T-helper 9 cell (primary cell): Measurements from ENCODE around the gene LARGE2.
"Not testable (repeated sequence)": the region's sequence is repeated elsewhere in the genome, so short reads cannot be mapped to it uniquely, and the experiment has no call there.

Experiments
- DNase-seq: peaks from one replicate; pipeline ENCODE4 v3.0.0-alpha.2; 2020

The LARGE2 gene

GRCh38 chr11:45896422-45896984 is 26.0 kb upstream of the LARGE2 start:
- no peak for DNase-seq

GRCh38 chr11:45897556-45897955 is 24.9 kb upstream of the LARGE2 start:
- no peak for DNase-seq

GRCh38 chr11:45899086-45899447 is 23.4 kb upstream of the LARGE2 start:
- DNase-seq = no peak

- DNase-seq = peak; percentile 55
Observed at GRCh38 chr11:45899448-45900174, 22.8 kb upstream of the LARGE2 start.

- not testable (repeated sequence) for DNase-seq
Observed at GRCh38 chr11:45900175-45900800, 22.2 kb upstream of the LARGE2 start.

GRCh38 chr11:45900916-45901617 is 21.4 kb upstream of the LARGE2 start:
- DNase-seq = no peak

- DNase-seq = no peak
Observed at GRCh38 chr11:45901626-45902025, 20.8 kb upstream of the LARGE2 start.

- no peak for DNase-seq
Observed at GRCh38 chr11:45902452-45903380, 19.7 kb upstream of the LARGE2 start.

- DNase-seq = no peak
Observed at GRCh38 chr11:45904309-45904915, 18.0 kb upstream of the LARGE2 start.

GRCh38 chr11:45905095-45905494 is 17.4 kb upstream of the LARGE2 start:
- no peak for DNase-seq

GRCh38 chr11:45905576-45905975 is 16.9 kb upstream of the LARGE2 start:
- DNase-seq = not testable (repeated sequence)

- no peak for DNase-seq
Observed at GRCh38 chr11:45906096-45906682, 16.3 kb upstream of the LARGE2 start.

- no peak for DNase-seq
Observed at GRCh38 chr11:45906965-45907611, 15.4 kb upstream of the LARGE2 start, which contains the start of gene FREY1. FREY1 (minus strand) TSS chr11:45907271; CDS start chr11:45907245, 26 bp downstream.

GRCh38 chr11:45907911-45908370 is 14.5 kb upstream of the LARGE2 start:
- DNase-seq = no peak

- no peak for DNase-seq
Observed at GRCh38 chr11:45909594-45910475, 12.6 kb upstream of the LARGE2 start.

- DNase-seq = no peak
Observed at GRCh38 chr11:45910623-45911022, 11.8 kb upstream of the LARGE2 start.

GRCh38 chr11:45913514-45913913 is 8.9 kb upstream of the LARGE2 start:
- DNase-seq = no peak

GRCh38 chr11:45913942-45914635 is 8.4 kb upstream of the LARGE2 start:
- DNase-seq = no peak

GRCh38 chr11:45915446-45915845 is 7.0 kb upstream of the LARGE2 start:
- no peak for DNase-seq
